ENCODE measurements around the gene NIPAL4. TPM values are rescaled to one million over a fixed set of nuclear protein-coding genes. Genes with fewer than 3 reads are reported as not detected.

Gene NIPAL4
- total RNA-seq, 1 experiment from 2014 or later = 0.86 TPM

GRCh38 chr5:157464519-157465171 is 4.6 kb downstream of the NIPAL4 start:
- H3K9me3 Mint-ChIP-seq (ENCODE audit: unreplicated experiment) = no peaks in the 10 kb centered on the region
- TF ChIP-seq, protein P1, sequence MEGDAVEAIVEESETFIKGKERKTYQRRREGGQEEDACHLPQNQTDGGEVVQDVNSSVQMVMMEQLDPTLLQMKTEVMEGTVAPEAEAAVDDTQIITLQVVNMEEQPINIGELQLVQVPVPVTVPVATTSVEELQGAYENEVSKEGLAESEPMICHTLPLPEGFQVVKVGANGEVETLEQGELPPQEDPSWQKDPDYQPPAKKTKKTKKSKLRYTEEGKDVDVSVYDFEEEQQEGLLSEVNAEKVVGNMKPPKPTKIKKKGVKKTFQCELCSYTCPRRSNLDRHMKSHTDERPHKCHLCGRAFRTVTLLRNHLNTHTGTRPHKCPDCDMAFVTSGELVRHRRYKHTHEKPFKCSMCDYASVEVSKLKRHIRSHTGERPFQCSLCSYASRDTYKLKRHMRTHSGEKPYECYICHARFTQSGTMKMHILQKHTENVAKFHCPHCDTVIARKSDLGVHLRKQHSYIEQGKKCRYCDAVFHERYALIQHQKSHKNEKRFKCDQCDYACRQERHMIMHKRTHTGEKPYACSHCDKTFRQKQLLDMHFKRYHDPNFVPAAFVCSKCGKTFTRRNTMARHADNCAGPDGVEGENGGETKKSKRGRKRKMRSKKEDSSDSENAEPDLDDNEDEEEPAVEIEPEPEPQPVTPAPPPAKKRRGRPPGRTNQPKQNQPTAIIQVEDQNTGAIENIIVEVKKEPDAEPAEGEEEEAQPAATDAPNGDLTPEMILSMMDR (IDR thresholded peaks at IDR 0.05; ENCODE audit: insufficient read depth in 1 of 2, low read depth in 1 of 2, low read length in 1 of 2, severe bottlenecking in 1 of 2, unreplicated experiment in 1 of 2) = no peak
- no peaks in the 10 kb centered on the region for H3K36me3 Mint-ChIP-seq (ENCODE audit: insufficient read depth, unreplicated experiment)
- no peaks in the 10 kb centered on the region for H3K9me3 ChIP-seq
- H3K4me3 Mint-ChIP-seq (ENCODE audit: unreplicated experiment) = no peak overlapping the region
- H3K4me1 Mint-ChIP-seq (ENCODE audit: low read depth, unreplicated experiment) = peaks cover 22% of the 10 kb centered on the region
- H3K27me3 ChIP-seq (replicated peaks; ENCODE audit: control insufficient read depth, insufficient read depth, low read length) = no peaks in the 10 kb centered on the region
- peak in 1 of 2 experiments; percentile 43 for DNase-seq
- peak overlapping the region; percentile 42 for H3K27ac Mint-ChIP-seq (ENCODE audit: unreplicated experiment)
- H3K4me1 ChIP-seq = no peaks in the 10 kb centered on the region; the same call in 1 of the 2 replicates
- no TSS peak for BruUV-seq (replicated peaks)
- intact Hi-C loops (cut with micrococcal nuclease; ENCODE audit: unreplicated experiment) = no loop called here
- no peak overlapping the region for H3K4me3 ChIP-seq (ENCODE audit: low read depth, low read length)
- no peaks in the 10 kb centered on the region for H3K36me3 ChIP-seq (ENCODE audit: control insufficient read depth, insufficient read depth, low read length)
- ChIA-PET POLR2A (no interaction called here), CTCF (interaction anchor here (0.5 to 0.6 kb wide), 2 partner anchors 121 to 129 kb away, joined by 3 to 7 read pairs; no protein-coding TSS in a partner anchor)
- peaks cover 3% of the 10 kb centered on the region for H3K27me3 Mint-ChIP-seq (ENCODE audit: insufficient read depth, unreplicated experiment)

- Mint-ChIP-seq H3K9me3 (ENCODE audit: unreplicated experiment) (no peaks in the 10 kb centered on the region), H3K36me3 (ENCODE audit: insufficient read depth, unreplicated experiment) (no peaks in the 10 kb centered on the region), H3K27ac (ENCODE audit: unreplicated experiment) (no peak overlapping the region), H3K4me1 (ENCODE audit: low read depth, unreplicated experiment) (peaks cover 22% of the 10 kb centered on the region), H3K27me3 (ENCODE audit: insufficient read depth, unreplicated experiment) (no peaks in the 10 kb centered on the region), H3K4me3 (ENCODE audit: unreplicated experiment) (no peak overlapping the region)
- ChIA-PET CTCF (interaction anchor here (1.2 kb wide), 1 partner anchor 36 kb away, joined by 3 read pairs; no protein-coding TSS in a partner anchor), POLR2A (no interaction called here)
- TF ChIP-seq, protein P1 (IDR thresholded peaks at IDR 0.05; ENCODE audit: insufficient read depth in 1 of 2, low read depth in 1 of 2, low read length in 1 of 2, severe bottlenecking in 1 of 2, unreplicated experiment in 1 of 2) = no peak
- Histone ChIP-seq H3K27me3 (replicated peaks; ENCODE audit: control insufficient read depth, insufficient read depth, low read length) (no peaks in the 10 kb centered on the region), H3K4me1 (no peaks in the 10 kb centered on the region), H3K36me3 (ENCODE audit: control insufficient read depth, insufficient read depth, low read length) (no peaks in the 10 kb centered on the region), H3K9me3 (no peaks in the 10 kb centered on the region), H3K4me3 (ENCODE audit: low read depth, low read length) (no peak overlapping the region)
- intact Hi-C loops (cut with micrococcal nuclease; ENCODE audit: unreplicated experiment) = no loop called here
- BruUV-seq (replicated peaks) = no TSS peak
- no peak for DNase-seq
Observed at GRCh38 chr5:157468293-157468965, 8.4 kb downstream of the NIPAL4 start.

DNA sequence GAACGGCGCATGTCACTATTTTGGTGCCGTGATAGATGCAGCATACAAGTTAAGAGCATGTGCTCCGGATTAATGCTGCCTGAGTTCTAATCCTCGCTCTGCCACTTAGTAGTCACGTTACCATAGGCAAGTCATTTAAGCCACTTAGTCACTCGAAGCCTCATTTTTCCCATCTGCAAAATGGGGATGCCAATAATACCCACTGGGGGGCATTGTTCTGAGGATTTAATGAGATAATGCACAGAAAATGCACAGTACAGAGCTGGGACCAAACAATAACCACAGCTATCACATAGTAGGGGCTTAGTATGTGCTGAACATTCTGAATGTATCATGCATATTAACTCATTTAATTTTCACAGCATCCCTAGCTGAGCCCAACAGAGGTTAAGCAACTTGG is 9.1 kb downstream of the NIPAL4 start:
- Histone ChIP-seq H3K4me1 (no peaks in the 10 kb centered on the region), H3K9me3 (no peaks in the 10 kb centered on the region), H3K4me3 (ENCODE audit: low read depth, low read length) (no peak overlapping the region), H3K27me3 (replicated peaks; ENCODE audit: control insufficient read depth, insufficient read depth, low read length) (no peaks in the 10 kb centered on the region), H3K36me3 (ENCODE audit: control insufficient read depth, insufficient read depth, low read length) (no peaks in the 10 kb centered on the region)
- H3K27me3 Mint-ChIP-seq (ENCODE audit: insufficient read depth, unreplicated experiment) = no peaks in the 10 kb centered on the region
- CTCF ChIA-PET = interaction anchor here (1.1 to 1.2 kb wide), 2 partner anchors 37 to 141 kb away, joined by 3 to 4 read pairs; no protein-coding TSS in a partner anchor
- no peak overlapping the region for H3K4me3 Mint-ChIP-seq (ENCODE audit: unreplicated experiment)
- H3K36me3 Mint-ChIP-seq (ENCODE audit: insufficient read depth, unreplicated experiment) = no peaks in the 10 kb centered on the region
- POLR2A ChIA-PET = no interaction called here
- BruUV-seq (replicated peaks) = no TSS peak
- H3K9me3 Mint-ChIP-seq (ENCODE audit: unreplicated experiment) = no peaks in the 10 kb centered on the region
- no peak overlapping the region for H3K27ac Mint-ChIP-seq (ENCODE audit: unreplicated experiment)
- intact Hi-C loops (cut with micrococcal nuclease; ENCODE audit: unreplicated experiment) = no loop called here
- H3K4me1 Mint-ChIP-seq (ENCODE audit: low read depth, unreplicated experiment) = peaks cover 17% of the 10 kb centered on the region
- no peak for DNase-seq
- TF ChIP-seq, protein P1 (IDR thresholded peaks at IDR 0.05; ENCODE audit: insufficient read depth in 1 of 2, low read depth in 1 of 2, low read length in 1 of 2, severe bottlenecking in 1 of 2, unreplicated experiment in 1 of 2) = no peak
